SK-N-SH treated with all-trans-retinoic acid at 6 μM for 48 hours (cell line): Measurements from ENCODE around the gene GNAS-AS1.

Experiments used
- ATAC-seq: fragments of 200-7000 bp; cut with Tn5 transposase; 3 replicates; pipeline ENCODE4 v1.9.1; 2020; ENCODE audit warnings: mild to moderate bottlenecking, moderate library complexity
- ARNTL ChIP-seq: fragments of 450-650 bp; formaldehyde crosslinking; IDR thresholded peaks from 2 replicates; pipeline ENCODE4 v1.5.0; 2020; ENCODE audit warnings: low read depth, mild to moderate bottlenecking, moderate library complexity, borderline replicate concordance
- BACH2 ChIP-seq: fragments of 250-450 bp; sonication (Bioruptor Pico); IDR thresholded peaks from 2 replicates; pipeline ENCODE4 v1.9.0; 2021; ENCODE audit warnings: mild to moderate bottlenecking, borderline replicate concordance
- CSDC2 ChIP-seq: fragments of 250-450 bp; sonication (Bioruptor Pico); IDR thresholded peaks from 2 replicates; pipeline ENCODE4 v1.5.0; 2020; ENCODE audit warnings: mild to moderate bottlenecking, moderate library complexity
- ESRRG ChIP-seq: fragments of 250-450 bp; sonication (Bioruptor Pico); IDR thresholded peaks from 2 replicates; pipeline ENCODE4 v1.6.1; 2021; ENCODE audit warnings: mild to moderate bottlenecking
- GLIS3 ChIP-seq: fragments of 250-450 bp; sonication (Bioruptor Pico); IDR thresholded peaks from 2 replicates; pipeline ENCODE4 v1.5.0; 2020; ENCODE audit warnings: mild to moderate bottlenecking, moderate library complexity
- ISL1 ChIP-seq: fragments of 250-450 bp; sonication (Bioruptor Pico); IDR thresholded peaks from 2 replicates; pipeline ENCODE4 v2.1.2; 2022; ENCODE audit warnings: mild to moderate bottlenecking, moderate library complexity
- OSR1 ChIP-seq: fragments of 250-450 bp; sonication (Bioruptor Pico); IDR thresholded peaks from 2 replicates; pipeline ENCODE4 v1.8.0; 2022; ENCODE audit warnings: moderate library complexity, mild to moderate bottlenecking, inconsistent platforms
- PATZ1 ChIP-seq: fragments of 250-450 bp; sonication (Bioruptor Pico); IDR thresholded peaks from 2 replicates; pipeline ENCODE4 v1.8.0; 2020; ENCODE audit warnings: mild to moderate bottlenecking, moderate library complexity, borderline replicate concordance
- POU6F1 ChIP-seq: fragments of 250-450 bp; sonication (Bioruptor Pico); IDR thresholded peaks from 2 replicates; pipeline ENCODE4 v1.8.0; 2021; ENCODE audit warnings: low read depth, mild to moderate bottlenecking, moderate library complexity, borderline replicate concordance
- PPARA ChIP-seq: fragments of 250-450 bp; sonication (Bioruptor Pico); IDR thresholded peaks from 2 replicates; pipeline ENCODE4 v1.5.0; 2020; ENCODE audit warnings: mild to moderate bottlenecking, borderline replicate concordance
- RARB ChIP-seq: fragments of 250-450 bp; sonication (Bioruptor Pico); IDR thresholded peaks from 2 replicates; pipeline ENCODE4 v1.8.0; 2021; ENCODE audit warnings: mild to moderate bottlenecking, moderate library complexity
- SNAI2 ChIP-seq: fragments of 250-450 bp; sonication (Bioruptor Pico); IDR thresholded peaks from 2 replicates; pipeline ENCODE4 v1.5.0; 2020; ENCODE audit warnings: mild to moderate bottlenecking, moderate library complexity
- TCF4 ChIP-seq: fragments of 250-450 bp; sonication (Bioruptor Pico); IDR thresholded peaks from 2 replicates; pipeline ENCODE4 v1.8.0; 2021; ENCODE audit warnings: mild to moderate bottlenecking, moderate library complexity, borderline replicate concordance
- ZC3H10 ChIP-seq: fragments of 250-450 bp; sonication (Bioruptor Pico); IDR thresholded peaks from 2 replicates; pipeline ENCODE4 v1.5.1; 2021; ENCODE audit warnings: mild to moderate bottlenecking, moderate library complexity
- ZFP3 ChIP-seq: fragments of 250-450 bp; sonication (Bioruptor Pico); IDR thresholded peaks from 2 replicates; pipeline ENCODE4 v1.5.0; 2020; ENCODE audit warnings: mild to moderate bottlenecking, moderate library complexity
- ZFP30 ChIP-seq: fragments of 450-650 bp; formaldehyde crosslinking; IDR thresholded peaks from 2 replicates; pipeline ENCODE4 v1.5.0; 2022; ENCODE audit warnings: mild to moderate bottlenecking, moderate library complexity
- ZNF565 ChIP-seq: fragments of 450-650 bp; formaldehyde crosslinking; conservative IDR thresholded peaks from 2 replicates; pipeline ENCODE4 v1.5.0; 2020; ENCODE audit warnings: low read depth, mild to moderate bottlenecking, moderate library complexity
- ZNF70 ChIP-seq: fragments of 450-650 bp; formaldehyde crosslinking; IDR thresholded peaks from 2 replicates; pipeline ENCODE4 v1.5.0; 2020; ENCODE audit warnings: mild to moderate bottlenecking, moderate library complexity
- ZNF8 ChIP-seq: fragments of 450-650 bp; formaldehyde crosslinking; IDR thresholded peaks from 2 replicates; pipeline ENCODE4 v1.5.0; 2020; ENCODE audit warnings: mild to moderate bottlenecking, moderate library complexity
- TF ChIP-seq, protein P1 (sequence below): fragments of 250-450 bp; sonication (Bioruptor Pico); IDR thresholded peaks from 2 replicates; pipeline ENCODE4 v1.5.1; 2020; ENCODE audit warnings: low read depth, mild to moderate bottlenecking, moderate library complexity
- TF ChIP-seq, protein P2 (sequence below): fragments of 250-450 bp; sonication (Bioruptor Pico); IDR thresholded peaks from 2 replicates; pipeline ENCODE4 v1.5.1; 2021; ENCODE audit warnings: mild to moderate bottlenecking, moderate library complexity
- TF ChIP-seq, protein P3 (sequence below): fragments of 250-450 bp; sonication (Bioruptor Pico); IDR thresholded peaks from 2 replicates; pipeline ENCODE4 v1.5.0; 2020; ENCODE audit warnings: mild to moderate bottlenecking, moderate library complexity

Gene GNAS-AS1

GRCh38 chr20:58898629-58899408 lies 48.1 kb upstream of the GNAS-AS1 start:
- ATAC-seq = no peak
- TF ChIP-seq BACH2 (no peak), ZNF8 (no peak), ZNF565 (no peak), PPARA (CRISPR knock-in tag) (no peak), ESRRG (CRISPR knock-in tag) (no peak), RARB (CRISPR knock-in tag) (no peak), CSDC2 (CRISPR knock-in tag) (no peak), ARNTL (CRISPR knock-in tag) (no peak), PATZ1 (CRISPR knock-in tag) (no peak), ISL1 (CRISPR knock-in tag) (no peak), POU6F1 (CRISPR knock-in tag) (no peak), TCF4 (CRISPR knock-in tag) (no peak), OSR1 (CRISPR knock-in tag) (no peak)
- TF ChIP-seq, protein P1, sequence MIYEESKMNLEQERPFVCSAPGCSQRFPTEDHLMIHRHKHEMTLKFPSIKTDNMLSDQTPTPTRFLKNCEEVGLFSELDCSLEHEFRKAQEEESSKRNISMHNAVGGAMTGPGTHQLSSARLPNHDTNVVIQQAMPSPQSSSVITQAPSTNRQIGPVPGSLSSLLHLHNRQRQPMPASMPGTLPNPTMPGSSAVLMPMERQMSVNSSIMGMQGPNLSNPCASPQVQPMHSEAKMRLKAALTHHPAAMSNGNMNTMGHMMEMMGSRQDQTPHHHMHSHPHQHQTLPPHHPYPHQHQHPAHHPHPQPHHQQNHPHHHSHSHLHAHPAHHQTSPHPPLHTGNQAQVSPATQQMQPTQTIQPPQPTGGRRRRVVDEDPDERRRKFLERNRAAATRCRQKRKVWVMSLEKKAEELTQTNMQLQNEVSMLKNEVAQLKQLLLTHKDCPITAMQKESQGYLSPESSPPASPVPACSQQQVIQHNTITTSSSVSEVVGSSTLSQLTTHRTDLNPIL = no peak
- TF ChIP-seq, protein P2, sequence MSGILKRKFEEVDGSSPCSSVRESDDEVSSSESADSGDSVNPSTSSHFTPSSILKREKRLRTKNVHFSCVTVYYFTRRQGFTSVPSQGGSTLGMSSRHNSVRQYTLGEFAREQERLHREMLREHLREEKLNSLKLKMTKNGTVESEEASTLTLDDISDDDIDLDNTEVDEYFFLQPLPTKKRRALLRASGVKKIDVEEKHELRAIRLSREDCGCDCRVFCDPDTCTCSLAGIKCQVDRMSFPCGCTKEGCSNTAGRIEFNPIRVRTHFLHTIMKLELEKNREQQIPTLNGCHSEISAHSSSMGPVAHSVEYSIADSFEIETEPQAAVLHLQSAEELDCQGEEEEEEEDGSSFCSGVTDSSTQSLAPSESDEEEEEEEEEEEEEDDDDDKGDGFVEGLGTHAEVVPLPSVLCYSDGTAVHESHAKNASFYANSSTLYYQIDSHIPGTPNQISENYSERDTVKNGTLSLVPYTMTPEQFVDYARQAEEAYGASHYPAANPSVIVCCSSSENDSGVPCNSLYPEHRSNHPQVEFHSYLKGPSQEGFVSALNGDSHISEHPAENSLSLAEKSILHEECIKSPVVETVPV = no peak
- TF ChIP-seq, protein P3, sequence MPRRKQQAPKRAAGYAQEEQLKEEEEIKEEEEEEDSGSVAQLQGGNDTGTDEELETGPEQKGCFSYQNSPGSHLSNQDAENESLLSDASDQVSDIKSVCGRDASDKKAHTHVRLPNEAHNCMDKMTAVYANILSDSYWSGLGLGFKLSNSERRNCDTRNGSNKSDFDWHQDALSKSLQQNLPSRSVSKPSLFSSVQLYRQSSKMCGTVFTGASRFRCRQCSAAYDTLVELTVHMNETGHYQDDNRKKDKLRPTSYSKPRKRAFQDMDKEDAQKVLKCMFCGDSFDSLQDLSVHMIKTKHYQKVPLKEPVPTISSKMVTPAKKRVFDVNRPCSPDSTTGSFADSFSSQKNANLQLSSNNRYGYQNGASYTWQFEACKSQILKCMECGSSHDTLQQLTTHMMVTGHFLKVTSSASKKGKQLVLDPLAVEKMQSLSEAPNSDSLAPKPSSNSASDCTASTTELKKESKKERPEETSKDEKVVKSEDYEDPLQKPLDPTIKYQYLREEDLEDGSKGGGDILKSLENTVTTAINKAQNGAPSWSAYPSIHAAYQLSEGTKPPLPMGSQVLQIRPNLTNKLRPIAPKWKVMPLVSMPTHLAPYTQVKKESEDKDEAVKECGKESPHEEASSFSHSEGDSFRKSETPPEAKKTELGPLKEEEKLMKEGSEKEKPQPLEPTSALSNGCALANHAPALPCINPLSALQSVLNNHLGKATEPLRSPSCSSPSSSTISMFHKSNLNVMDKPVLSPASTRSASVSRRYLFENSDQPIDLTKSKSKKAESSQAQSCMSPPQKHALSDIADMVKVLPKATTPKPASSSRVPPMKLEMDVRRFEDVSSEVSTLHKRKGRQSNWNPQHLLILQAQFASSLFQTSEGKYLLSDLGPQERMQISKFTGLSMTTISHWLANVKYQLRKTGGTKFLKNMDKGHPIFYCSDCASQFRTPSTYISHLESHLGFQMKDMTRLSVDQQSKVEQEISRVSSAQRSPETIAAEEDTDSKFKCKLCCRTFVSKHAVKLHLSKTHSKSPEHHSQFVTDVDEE = no peak

DNA sequence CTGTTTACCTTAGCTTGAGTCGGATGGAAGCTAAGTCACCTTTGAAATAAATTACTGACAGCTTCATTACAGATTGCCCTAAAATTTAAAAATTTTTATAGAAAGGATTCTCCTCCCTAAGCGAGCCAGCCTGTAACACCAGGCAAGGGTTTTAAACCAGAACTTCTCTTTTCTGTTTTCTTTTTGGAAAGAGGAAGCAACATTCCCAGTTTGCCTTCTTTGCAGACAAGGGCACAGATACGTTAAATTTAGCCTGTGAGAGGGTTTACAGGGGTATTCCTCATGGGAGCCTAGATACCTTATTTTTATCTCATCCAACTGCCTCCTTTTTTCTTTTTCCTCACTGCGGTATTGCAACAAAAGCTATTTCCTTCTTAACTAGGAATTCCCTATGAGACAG lies 46.8 kb upstream of the GNAS-AS1 start:
- no peak for ATAC-seq
- TF ChIP-seq BACH2 (no peak), ZNF565 (no peak), POU6F1 (CRISPR knock-in tag) (no peak), ESRRG (CRISPR knock-in tag) (no peak), ZFP3 (CRISPR knock-in tag) (no peak), RARB (CRISPR knock-in tag) (no peak), CSDC2 (CRISPR knock-in tag) (no peak), ZNF70 (CRISPR knock-in tag) (no peak), ZC3H10 (CRISPR knock-in tag) (no peak), ZFP30 (CRISPR knock-in tag) (no peak), GLIS3 (CRISPR knock-in tag) (no peak), OSR1 (CRISPR knock-in tag) (no peak), ARNTL (CRISPR knock-in tag) (no peak), PPARA (CRISPR knock-in tag) (no peak), SNAI2 (no peak), TCF4 (CRISPR knock-in tag) (no peak), ZNF8 (no peak)
- TF ChIP-seq, protein P1 = no peak
- TF ChIP-seq, protein P3 = no peak
